Choroid plexus epithelial cell (primary cell): ENCODE data around the gene SMIM29.

Source experiments
- DNase-seq: peaks from one replicate; pipeline ENCODE4 v3.0.0-alpha.2; 2010; ENCODE audit warnings: low read depth
- H3K4me3 ChIP-seq: 2 replicates; pipeline ENCODE4 v1.5.1; 2011; ENCODE audit warnings: low read depth, mild to moderate bottlenecking, control low read depth, low read length, moderate library complexity
- TF ChIP-seq, protein P1 (sequence below): conservative IDR thresholded peaks from 2 replicates; pipeline ENCODE4 v1.5.1; 2011; ENCODE audit warnings: low read depth, mild to moderate bottlenecking, control low read depth, inconsistent platforms, low read length, moderate library complexity

Gene SMIM29

DNA sequence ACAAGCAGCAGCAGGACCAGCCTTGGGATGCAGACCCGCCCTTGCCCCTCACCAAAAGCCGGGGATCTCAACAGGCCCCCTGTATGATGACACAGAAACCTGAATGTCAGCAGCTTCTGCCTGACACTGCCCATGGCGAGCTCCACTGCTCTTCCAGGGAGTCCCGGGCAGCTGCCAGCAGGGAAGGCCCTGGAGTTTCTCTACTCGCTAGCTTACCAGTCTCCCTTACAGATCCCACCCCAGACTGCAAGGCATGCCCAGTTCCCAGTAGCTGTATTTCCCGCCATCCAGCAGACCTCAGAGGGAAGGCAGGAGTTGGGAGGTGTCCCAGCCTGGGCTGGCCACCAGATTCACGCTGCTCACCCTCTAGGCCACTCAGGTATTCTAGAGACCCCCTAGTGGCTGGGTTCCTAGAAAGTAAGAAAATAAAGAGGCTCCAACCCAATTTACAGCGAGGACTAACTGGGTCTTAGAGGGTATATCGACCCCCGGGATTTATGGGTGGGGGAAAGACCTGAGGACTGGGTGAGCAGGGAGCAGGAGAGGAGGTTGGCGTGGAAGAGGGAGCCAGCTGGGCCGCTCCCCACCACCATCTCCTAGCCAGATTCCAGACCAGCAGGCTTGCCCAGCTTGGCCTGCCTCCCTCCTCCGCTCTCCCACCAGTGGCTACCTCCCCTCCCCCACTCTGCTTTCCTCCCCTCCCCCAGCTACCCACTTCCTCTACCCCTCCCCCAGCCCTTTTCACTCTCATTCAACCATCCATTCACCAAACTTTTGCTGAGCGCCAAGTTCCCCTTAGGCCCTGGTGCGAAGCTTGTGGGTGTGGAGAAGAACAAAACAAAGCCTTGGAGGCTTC, 21.8 kb downstream of the SMIM29 start:
- DNase-seq, result no peak
- TF ChIP-seq, protein P1, sequence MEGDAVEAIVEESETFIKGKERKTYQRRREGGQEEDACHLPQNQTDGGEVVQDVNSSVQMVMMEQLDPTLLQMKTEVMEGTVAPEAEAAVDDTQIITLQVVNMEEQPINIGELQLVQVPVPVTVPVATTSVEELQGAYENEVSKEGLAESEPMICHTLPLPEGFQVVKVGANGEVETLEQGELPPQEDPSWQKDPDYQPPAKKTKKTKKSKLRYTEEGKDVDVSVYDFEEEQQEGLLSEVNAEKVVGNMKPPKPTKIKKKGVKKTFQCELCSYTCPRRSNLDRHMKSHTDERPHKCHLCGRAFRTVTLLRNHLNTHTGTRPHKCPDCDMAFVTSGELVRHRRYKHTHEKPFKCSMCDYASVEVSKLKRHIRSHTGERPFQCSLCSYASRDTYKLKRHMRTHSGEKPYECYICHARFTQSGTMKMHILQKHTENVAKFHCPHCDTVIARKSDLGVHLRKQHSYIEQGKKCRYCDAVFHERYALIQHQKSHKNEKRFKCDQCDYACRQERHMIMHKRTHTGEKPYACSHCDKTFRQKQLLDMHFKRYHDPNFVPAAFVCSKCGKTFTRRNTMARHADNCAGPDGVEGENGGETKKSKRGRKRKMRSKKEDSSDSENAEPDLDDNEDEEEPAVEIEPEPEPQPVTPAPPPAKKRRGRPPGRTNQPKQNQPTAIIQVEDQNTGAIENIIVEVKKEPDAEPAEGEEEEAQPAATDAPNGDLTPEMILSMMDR, result no peak
- H3K4me3 ChIP-seq, result no peak overlapping the region

DNA sequence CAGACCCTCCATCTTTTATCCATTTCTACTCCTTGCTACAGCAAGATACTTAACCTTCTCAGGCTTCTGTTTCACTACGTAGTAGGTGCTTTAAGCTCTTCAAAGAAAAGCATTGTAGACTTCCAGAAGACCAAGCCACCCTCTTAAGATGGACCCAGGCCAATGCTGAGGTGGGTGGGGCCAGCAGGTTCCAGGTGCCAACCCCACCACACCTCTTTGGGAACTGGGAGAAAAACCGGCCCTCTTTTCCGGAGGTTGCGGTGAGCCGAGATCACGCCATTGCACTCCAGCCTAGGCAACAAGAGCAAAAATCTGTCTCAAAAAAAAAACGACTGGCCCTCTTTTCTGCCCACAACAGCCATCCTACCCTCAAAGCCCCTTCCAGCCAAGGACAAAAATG, 22.7 kb downstream of the SMIM29 start:
- DNase-seq, result no peak
- no peak overlapping the region for H3K4me3 ChIP-seq
- TF ChIP-seq, protein P1, result no peak

DNA sequence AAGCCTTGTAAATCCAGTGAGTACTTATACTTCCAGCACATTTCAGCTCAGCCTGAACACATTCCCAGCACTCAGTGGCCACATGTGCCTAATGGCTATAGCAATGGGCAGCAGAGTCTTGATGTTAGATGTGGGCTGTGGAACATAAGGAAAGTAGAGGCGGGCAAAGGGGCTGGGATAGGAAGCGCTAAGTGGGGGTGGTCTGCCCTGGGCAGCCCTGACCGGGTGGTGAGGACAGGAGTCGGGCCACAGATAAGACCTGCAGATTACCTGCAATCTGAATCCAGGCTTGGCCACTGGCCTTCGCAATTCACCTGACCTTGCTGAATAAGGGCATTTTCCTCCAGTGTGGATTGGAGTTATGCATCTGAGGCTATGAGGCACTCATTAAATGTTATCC, 23.3 kb downstream of the SMIM29 start:
- no peak for DNase-seq
- H3K4me3 ChIP-seq, result no peak overlapping the region
- TF ChIP-seq, protein P1, result no peak

DNA sequence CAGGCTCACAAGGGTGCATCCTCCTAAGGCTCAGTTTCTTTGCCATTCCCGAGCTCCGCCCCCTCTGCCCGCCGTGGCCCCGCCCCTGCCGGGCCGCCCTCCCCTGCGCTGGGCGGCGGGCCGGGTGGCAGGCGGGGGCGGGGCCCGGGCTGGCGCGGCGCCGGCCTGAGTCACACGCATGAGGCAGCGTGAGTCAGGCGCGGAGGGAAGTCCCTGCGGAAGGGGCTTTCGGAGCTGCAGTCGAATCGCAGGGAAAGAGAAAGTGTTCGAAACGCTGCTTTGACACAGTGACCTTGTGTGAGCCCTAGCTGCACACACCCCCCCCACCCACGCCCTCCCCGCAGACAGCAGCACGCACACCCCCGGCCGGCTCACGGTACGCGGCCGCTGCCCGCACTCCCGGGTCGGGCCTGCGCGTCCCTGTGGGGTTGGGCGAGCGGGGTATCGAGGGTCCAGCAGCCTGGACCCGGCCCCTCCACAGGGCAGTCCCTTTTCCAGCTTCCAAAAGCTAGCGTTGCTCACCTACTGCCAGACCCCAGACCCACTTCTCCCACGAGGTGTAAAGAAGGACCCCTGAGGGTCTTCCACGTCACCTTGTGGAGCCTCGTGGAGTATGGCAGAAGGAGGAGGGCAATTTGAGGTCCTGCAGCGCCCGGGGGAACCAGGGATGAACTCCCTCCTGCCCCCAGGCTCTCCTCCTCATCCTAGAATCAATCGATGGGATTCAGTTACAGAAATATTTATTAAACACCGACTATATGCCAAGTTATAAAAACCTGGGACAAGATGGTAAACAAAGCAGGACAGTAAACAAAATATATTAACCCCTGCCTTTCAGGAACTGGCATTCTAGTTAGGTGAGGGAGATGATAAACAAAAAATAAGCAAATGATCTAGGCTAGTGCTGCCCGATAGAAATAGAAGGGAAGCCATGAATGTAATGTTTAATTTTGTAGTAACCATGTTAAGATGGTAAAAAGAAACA, 24.6 kb downstream of the SMIM29 start:
- peak overlapping the region; percentile 65 for H3K4me3 ChIP-seq
- DNase-seq, result peak; percentile 97
- TF ChIP-seq, protein P1, result no peak

DNA sequence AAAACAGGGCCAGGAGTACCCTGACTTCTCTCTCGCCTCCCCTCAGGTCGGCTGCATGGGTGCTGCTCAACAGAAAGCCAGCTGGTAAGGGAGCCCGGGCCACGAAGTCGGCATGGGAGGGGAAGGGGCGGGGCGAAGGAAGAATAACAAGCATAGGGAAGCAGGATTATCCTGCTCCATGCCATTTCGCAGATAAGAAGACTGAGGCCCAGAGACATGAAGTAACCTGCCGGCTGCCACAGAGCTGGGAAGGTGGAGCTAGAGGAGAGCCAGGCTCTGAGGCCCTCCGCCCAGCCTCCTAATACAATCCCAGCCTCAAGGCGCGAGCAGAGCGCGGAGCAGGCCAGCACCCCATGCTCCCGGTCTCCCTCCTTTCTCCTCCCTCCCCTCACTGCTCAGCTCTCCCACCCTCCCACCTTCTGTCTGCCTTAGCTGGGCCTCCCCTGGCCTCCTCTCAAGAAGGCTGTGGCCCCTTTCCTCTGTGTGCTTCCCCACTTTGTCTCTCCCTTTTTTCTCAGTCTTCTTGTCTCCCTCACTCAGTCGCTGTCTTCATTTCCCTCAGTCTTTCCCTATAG, 25.3 kb downstream of the SMIM29 start:
- DNase-seq, result no peak
- TF ChIP-seq, protein P1, result no peak
- H3K4me3 ChIP-seq, result peak overlapping the region; percentile 65

DNA sequence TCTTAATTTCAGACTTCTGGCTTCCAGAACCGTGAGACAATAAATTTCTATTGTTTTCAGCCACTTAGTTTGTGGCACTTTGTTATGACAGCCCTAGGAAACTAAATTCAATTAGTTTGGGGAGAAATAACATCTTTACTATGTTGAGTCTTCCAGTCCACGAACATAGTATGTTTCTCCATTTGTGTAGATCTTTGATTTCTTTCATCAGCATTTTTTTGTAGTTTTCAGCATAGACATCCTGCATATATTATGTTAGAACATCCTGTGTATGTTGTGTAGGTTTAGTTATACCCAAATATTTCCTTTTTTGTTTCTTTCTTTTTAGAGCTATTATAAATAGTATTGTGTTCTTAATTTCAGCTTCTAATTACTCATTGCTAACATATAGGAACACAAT, 30.1 kb downstream of the SMIM29 start:
- DNase-seq, result no peak
- TF ChIP-seq, protein P1, result no peak
- H3K4me3 ChIP-seq, result no peak overlapping the region
